SK-N-SH (cell line): Measurements from ENCODE around the gene DNAL4. TPM values are rescaled to one million over a fixed set of nuclear protein-coding genes. Genes with fewer than 3 reads are reported as not detected.

Experiments
- CTCF ChIA-PET: fragments of 300-600, 350-600 bp; formaldehyde crosslinking; extraction: SDS; loops from one replicate; lab custom pipeline; 2021; lab: Yijun Ruan, JAX
- POLR2A ChIA-PET: fragments of 350-600 bp; sonication (Branson Sonifier 250); formaldehyde crosslinking; extraction: SDS; loops from one replicate; lab custom pipeline; 2020; ENCODE audit warnings: antibody characterized with exemption, inconsistent platforms; lab: Yijun Ruan, JAX
- DNase-seq: peaks from one replicate; pipeline ENCODE4 v3.0.0; 2012
- H2AFZ ChIP-seq: fragments of 200-600 bp; sonication (generic); 2 replicates; pipeline ENCODE4 v1.8.1; 2016; ENCODE audit warnings: antibody characterized with exemption, mild to moderate bottlenecking, low read depth
- H3F3A ChIP-seq: fragments of 200-600 bp; sonication (generic); replicated peaks from 2 replicates; pipeline ENCODE3; 2016; ENCODE audit warnings: antibody characterized with exemption, mild to moderate bottlenecking; ENCODE audit not compliant: insufficient read depth
- H3K27ac ChIP-seq, 2 experiments: fragments of 200-500 bp in 1 of 2; fragments of 200-600 bp in 1 of 2; sonication (Bioruptor generic) in 1 of 2; sonication (generic), shearing (Covaris generic) in 1 of 2; 2 replicates each; pipeline versions ENCODE4 v1.5.1 to v1.6.1; 2014 to 2016; ENCODE audit warnings: low read depth in 2 of 2, inconsistent platforms in 1 of 2, low read length in 1 of 2, mild to moderate bottlenecking in 1 of 2, mixed read lengths in 1 of 2
- H3K27me3 ChIP-seq: fragments of 200-600 bp; sonication (generic), shearing (Covaris generic); 2 replicates; pipeline ENCODE4 v1.6.1; 2016; ENCODE audit warnings: mixed run types; ENCODE audit not compliant: insufficient read depth
- H3K36me3 ChIP-seq, 2 experiments: fragments of 200-500 bp in 1 of 2; fragments of 200-600 bp in 1 of 2; sonication (Bioruptor generic) in 1 of 2; sonication (generic) in 1 of 2; replicated peaks in 1 of 2; 2 replicates each; pipeline versions ENCODE3 to v1.5.1; 2014 to 2016; ENCODE audit warnings: low read length in 1 of 2, mild to moderate bottlenecking in 1 of 2; ENCODE audit not compliant: insufficient read depth in 2 of 2, control insufficient read depth in 1 of 2
- H3K4me1 ChIP-seq, 2 experiments: fragments of 200-500 bp in 1 of 2; fragments of 200-600 bp in 1 of 2; sonication (Bioruptor generic) in 1 of 2; sonication (generic), shearing (Covaris generic) in 1 of 2; 2 replicates each; pipeline versions ENCODE4 v1.5.1 to v1.6.1; 2014 to 2016; ENCODE audit warnings: low read depth in 1 of 2, low read length in 1 of 2, mixed run types in 1 of 2; ENCODE audit not compliant: insufficient read depth in 2 of 2, control insufficient read depth in 1 of 2
- H3K4me2 ChIP-seq: fragments of 200-600 bp; sonication (generic), shearing (Covaris generic); 2 replicates; pipeline ENCODE4 v1.6.1; 2017; ENCODE audit warnings: mixed run types
- H3K4me3 ChIP-seq, 2 experiments: fragments of 200-500 bp in 1 of 2; fragments of 200-600 bp in 1 of 2; sonication (Bioruptor generic) in 1 of 2; sonication (generic), shearing (Covaris generic) in 1 of 2; 2 replicates each; pipeline versions ENCODE4 v1.5.1 to v1.8.1; 2014 to 2016; ENCODE audit warnings: low read depth in 2 of 2, inconsistent platforms in 1 of 2, low read length in 1 of 2, mild to moderate bottlenecking in 1 of 2, mixed read lengths in 1 of 2, moderate library complexity in 1 of 2
- H3K79me2 ChIP-seq: fragments of 200-600 bp; sonication (generic); 2 replicates; pipeline ENCODE4 v1.8.1; 2017; ENCODE audit warnings: mild to moderate bottlenecking; ENCODE audit not compliant: insufficient read depth
- H3K9ac ChIP-seq: fragments of 200-600 bp; sonication (generic); 2 replicates; pipeline ENCODE4 v1.6.1; 2017; ENCODE audit warnings: mixed run types
- H3K9me2 ChIP-seq: fragments of 200-600 bp; sonication (generic); 2 replicates; pipeline ENCODE4 v1.6.1; 2017; ENCODE audit warnings: mixed run types
- H3K9me3 ChIP-seq: fragments of 200-600 bp; sonication (generic); 2 replicates; pipeline ENCODE4 v1.6.1; 2017; ENCODE audit warnings: mixed run types, mild to moderate bottlenecking, moderate library complexity
- H4K20me1 ChIP-seq: fragments of 200-600 bp; sonication (generic); 2 replicates; pipeline ENCODE4 v1.6.1; 2017; ENCODE audit warnings: mild to moderate bottlenecking, mixed run types; ENCODE audit not compliant: insufficient read depth
- FOXM1 ChIP-seq: IDR thresholded peaks from 2 replicates; pipeline ENCODE4 v1.4.0; 2012; ENCODE audit warnings: low read depth, mild to moderate bottlenecking
- MXI1 ChIP-seq: IDR thresholded peaks from 2 replicates; pipeline ENCODE4 v1.6.1; 2012; ENCODE audit warnings: mild to moderate bottlenecking, low read depth, low read length, improper control_type of control experiment
- NFIC ChIP-seq: IDR thresholded peaks from 2 replicates; pipeline ENCODE4 v1.4.0; 2012; ENCODE audit warnings: borderline replicate concordance
- PBX3 ChIP-seq: IDR thresholded peaks from 2 replicates; pipeline ENCODE4; 2012
- POLR2AphosphoS5 ChIP-seq: IDR thresholded peaks from 2 replicates; pipeline ENCODE4 v1.6.1; 2012; ENCODE audit warnings: low read depth, low read length
- SIN3A ChIP-seq: IDR thresholded peaks from 2 replicates; pipeline ENCODE4 v1.6.1; 2012; ENCODE audit warnings: low read depth, mild to moderate bottlenecking, low read length, moderate library complexity, borderline replicate concordance
- SMC3 ChIP-seq: IDR thresholded peaks from 2 replicates; pipeline ENCODE4 v1.6.1; 2012; ENCODE audit warnings: low read depth, low read length, improper control_type of control experiment
- TAF1 ChIP-seq: IDR thresholded peaks from 2 replicates; pipeline ENCODE4 v1.6.1; 2012; ENCODE audit warnings: low read depth, mild to moderate bottlenecking, low read length, moderate library complexity, borderline replicate concordance
- USF2 ChIP-seq: fragments of 150-350 bp; IDR thresholded peaks from 2 replicates; pipeline ENCODE4 v1.6.1; 2017; ENCODE audit warnings: antibody characterized with exemption, low read length, low read depth, borderline replicate concordance
- WGBS: methylation state at CpG from one replicate; pipeline ENCODE4 v1.1.6; 2017; ENCODE audit warnings: low lambda C conversion rate; 5-methylcytosine and 5-hydroxymethylcytosine counted together
- polyA plus RNA-seq, 3 experiments: library from polyadenylated mRNA; depleted of rRNA; stranded (reverse); fragments of >200 nt; gene quantifications; 2 replicates each; pipeline ENCODE4 v1.2.3, GENCODE V29; 2012

Gene DNAL4
- polyA plus RNA-seq, 1 of the 3 experiments (the other 2 are of a cell fraction), result 15.1 TPM

- TF ChIP-seq SIN3A, result no peak
- TF ChIP-seq, all 33 proteins: peak for 0
Observed at GRCh38 chr22:38756711-38757463, 37.1 kb downstream of the DNAL4 start (continued).

GRCh38 chr22:38755911-38756532 lies 37.9 kb downstream of the DNAL4 start, which contains the start of gene SUN2:
TSS of gene SUN2 (minus strand) at chr22:38755998. CDS start at chr22:38752628, 3,370 bp downstream.
- Histone ChIP-seq H2AFZ (peak within 1 kb of the TSS; percentile 74), H3F3A (no peaks in the 10 kb centered on the region), H4K20me1 (no peaks in the 10 kb centered on the region), H3K4me2 (peak within 1 kb of the TSS; percentile 82), H3K9me3 (no peaks in the 10 kb centered on the region), H3K4me3 (peak within 1 kb of the TSS; percentile 54 to 58), H3K27me3 (no peaks in the 10 kb centered on the region), H3K79me2 (peaks cover 9% of the 10 kb centered on the region), H3K36me3 (no peaks in the 10 kb centered on the region), H3K9ac (peak within 1 kb of the TSS; percentile 46; the same call in 1 of the 2 replicates), H3K27ac (peak within 1 kb of the TSS; percentile 43 to 64), H3K9me2 (no peaks in the 10 kb centered on the region), H3K4me1 (peaks cover 0 to 20% of the 10 kb centered on the region in 2 experiments; a peak in 1 of 4 replicates)
- TF ChIP-seq SMC3 (no peak), TAF1 (0 out of 2 replicates have a peak, but pooled peaks have one; percentile 6), NFIC (no peak), MXI1 (peak; percentile 28; the same call in 1 of the 2 replicates), FOXM1 (peak; percentile 87), POLR2AphosphoS5 (no peak), PBX3 (peak; percentile 97)
- ChIA-PET POLR2A (no interaction called here), CTCF (interaction anchor here (1.0 to 1.6 kb wide), 2 partner anchors 10 to 13 kb away, joined by 6 to 8 read pairs; no protein-coding TSS in a partner anchor)
- WGBS, result 0% methylated on average over 18 of the region's 68 CpGs
- peak; percentile 95 for DNase-seq

GRCh38 chr22:38755155-38755910 lies 38.6 kb downstream of the DNAL4 start:
- H3K27ac ChIP-seq, result peak overlapping the region; percentile 43 to 64
- H2AFZ ChIP-seq, result peak overlapping the region; percentile 74; the same call in 1 of the 2 replicates
- peak; percentile 80 for DNase-seq
- peaks cover 9% of the 10 kb centered on the region for H3K79me2 ChIP-seq
- TF ChIP-seq USF2 (no peak), SIN3A (peak; percentile 37; the same call in 1 of the 2 replicates)
- peaks cover 0 to 21% of the 10 kb centered on the region in 2 experiments; a peak in 1 of 4 replicates for H3K4me1 ChIP-seq
- peak overlapping the region; percentile 46; the same call in 1 of the 2 replicates for H3K9ac ChIP-seq
- ChIA-PET CTCF (interaction anchor here (1.6 kb wide), 1 partner anchor 11 kb away, joined by 8 read pairs; no protein-coding TSS in a partner anchor), POLR2A (no interaction called here)
- no peaks in the 10 kb centered on the region for H4K20me1 ChIP-seq
- peak overlapping the region; percentile 76; the same call in 1 of the 2 replicates for H3K4me2 ChIP-seq
- 16% methylated on average over 13 of the region's 74 CpGs for WGBS
- H3K27me3 ChIP-seq, result no peaks in the 10 kb centered on the region
- H3F3A ChIP-seq, result no peaks in the 10 kb centered on the region
- H3K9me2 ChIP-seq, result no peaks in the 10 kb centered on the region
- no peaks in the 10 kb centered on the region for H3K36me3 ChIP-seq
- no peaks in the 10 kb centered on the region for H3K9me3 ChIP-seq
- H3K4me3 ChIP-seq, result peak overlapping the region; percentile 54 to 58
